ENCODE measurements around the gene FIGNL2.

DNA sequence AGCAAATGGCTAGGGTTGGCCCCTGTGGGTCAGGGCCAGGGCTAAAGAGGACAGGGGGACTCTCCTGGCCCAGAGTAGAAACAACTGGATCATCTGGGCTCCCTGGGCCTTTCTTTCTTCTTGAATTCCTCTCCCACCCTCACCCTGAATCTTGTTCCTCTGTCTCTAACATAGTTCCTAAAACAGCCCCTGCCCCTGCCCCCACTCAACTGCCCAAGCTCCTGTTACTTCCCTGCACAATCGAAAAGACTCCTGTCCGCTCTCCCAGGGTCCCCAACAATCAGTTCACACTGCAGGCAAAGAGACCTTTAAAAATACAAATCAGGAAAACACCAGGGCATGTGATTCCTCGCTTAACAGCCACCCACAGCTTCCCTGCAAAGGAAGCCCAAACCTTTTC lies 21.4 kb upstream of the FIGNL2 start:
- TF ChIP-seq, protein P1, sequence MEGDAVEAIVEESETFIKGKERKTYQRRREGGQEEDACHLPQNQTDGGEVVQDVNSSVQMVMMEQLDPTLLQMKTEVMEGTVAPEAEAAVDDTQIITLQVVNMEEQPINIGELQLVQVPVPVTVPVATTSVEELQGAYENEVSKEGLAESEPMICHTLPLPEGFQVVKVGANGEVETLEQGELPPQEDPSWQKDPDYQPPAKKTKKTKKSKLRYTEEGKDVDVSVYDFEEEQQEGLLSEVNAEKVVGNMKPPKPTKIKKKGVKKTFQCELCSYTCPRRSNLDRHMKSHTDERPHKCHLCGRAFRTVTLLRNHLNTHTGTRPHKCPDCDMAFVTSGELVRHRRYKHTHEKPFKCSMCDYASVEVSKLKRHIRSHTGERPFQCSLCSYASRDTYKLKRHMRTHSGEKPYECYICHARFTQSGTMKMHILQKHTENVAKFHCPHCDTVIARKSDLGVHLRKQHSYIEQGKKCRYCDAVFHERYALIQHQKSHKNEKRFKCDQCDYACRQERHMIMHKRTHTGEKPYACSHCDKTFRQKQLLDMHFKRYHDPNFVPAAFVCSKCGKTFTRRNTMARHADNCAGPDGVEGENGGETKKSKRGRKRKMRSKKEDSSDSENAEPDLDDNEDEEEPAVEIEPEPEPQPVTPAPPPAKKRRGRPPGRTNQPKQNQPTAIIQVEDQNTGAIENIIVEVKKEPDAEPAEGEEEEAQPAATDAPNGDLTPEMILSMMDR (conservative IDR thresholded peaks at IDR 0.05 in 1 of 2, IDR thresholded peaks at IDR 0.05 in 1 of 2; ENCODE audit: low read depth in 1 of 2, low read length in 2 of 2), result no peak
- no peak for TF ChIP-seq EZH2 (IDR thresholded peaks at IDR 0.05; ENCODE audit: low read length, missing control alignments)
